Lower lobe of right lung (tissue), 2 donors: ENCODE data around the gene NBAS. TPM values are rescaled to one million over a fixed set of nuclear protein-coding genes. Genes with fewer than 3 reads are reported as not detected.
A peak's percentile ranks its signal among the peaks of the same experiment; 100 is the strongest.

Source experiments
- ATAC-seq, 2 donors: fragments of 200-7000 bp; cut with Tn5 transposase; one replicate each; pipeline ENCODE4 v1.9.1; 2020 to 2022; ENCODE audit warnings: mild to moderate bottlenecking in 2 of 2, moderate library complexity in 2 of 2
- DNase-seq: peaks from one replicate; pipeline ENCODE4 v3.0.0-alpha.2; 2020
- H3K27ac ChIP-seq: fragments of 200-600 bp; one replicate; pipeline ENCODE4 v1.8.0; 2022
- H3K27me3 ChIP-seq: fragments of 200-600 bp; one replicate; pipeline ENCODE4 v1.8.0; 2022; ENCODE audit warnings: low read depth
- H3K36me3 ChIP-seq: fragments of 200-600 bp; one replicate; pipeline ENCODE4 v1.8.0; 2022; ENCODE audit warnings: mild to moderate bottlenecking
- H3K4me1 ChIP-seq: fragments of 200-600 bp; one replicate; pipeline ENCODE4 v1.8.0; 2022
- H3K4me3 ChIP-seq: fragments of 200-600 bp; one replicate; pipeline ENCODE4 v1.8.0; 2022; ENCODE audit warnings: mild to moderate bottlenecking
- H3K9me3 ChIP-seq: fragments of 200-600 bp; one replicate; pipeline ENCODE4 v1.8.0; 2022
- intact Hi-C: fragments of 100-400 bp; cut with DNase I; formaldehyde crosslinking; loops from one replicate; pipeline ENCODE4 v1.11.0; 2022
- total RNA-seq: library from RNA; stranded (reverse); fragmentation: NEBNext Ultra II Directional; extraction: Animal tissue kit (Norgen Biotek cat#: 25700); gene quantifications from one replicate; pipeline ENCODE4 v1.2.1, GENCODE V29; 2021
- TF ChIP-seq, protein P1 (sequence below): fragments of 200-600 bp; IDR thresholded peaks from one replicate; pipeline ENCODE4 v1.8.0; 2022; ENCODE audit warnings: antibody characterized with exemption, mild to moderate bottlenecking
- donor health status: DM: no; HTN: yes; CAD: no; lungs with severe emphysema.

The NBAS gene
- total RNA-seq, 1 donor from 2014 or later: 42.4 TPM

DNA sequence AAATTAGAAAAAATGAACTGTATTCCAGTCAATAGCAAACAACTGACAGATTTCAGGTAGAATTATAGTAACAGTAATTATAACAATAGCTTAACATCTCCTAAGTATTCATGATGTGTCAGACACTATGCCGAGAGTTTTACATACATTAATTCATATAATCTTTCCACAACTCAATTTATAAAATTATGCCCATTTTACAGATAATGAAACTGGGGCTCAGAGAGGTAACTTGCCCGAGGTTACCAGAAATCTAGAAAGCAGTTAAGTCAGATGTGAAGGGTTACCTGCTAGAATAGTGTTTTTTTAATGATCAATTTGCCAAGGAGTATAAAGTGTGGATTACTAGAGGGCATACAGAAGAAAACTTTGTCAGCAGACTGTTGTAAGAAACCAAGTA lies 12.2 kb downstream of the NBAS start:
- Histone ChIP-seq H3K27ac (no peak overlapping the region), H3K4me3 (no peak overlapping the region), H3K27me3 (no peaks in the 10 kb centered on the region), H3K4me1 (no peaks in the 10 kb centered on the region), H3K9me3 (no peaks in the 10 kb centered on the region), H3K36me3 (peaks cover 42% of the 10 kb centered on the region)
- intact Hi-C loops: no loop called here
- TF ChIP-seq, protein P1, sequence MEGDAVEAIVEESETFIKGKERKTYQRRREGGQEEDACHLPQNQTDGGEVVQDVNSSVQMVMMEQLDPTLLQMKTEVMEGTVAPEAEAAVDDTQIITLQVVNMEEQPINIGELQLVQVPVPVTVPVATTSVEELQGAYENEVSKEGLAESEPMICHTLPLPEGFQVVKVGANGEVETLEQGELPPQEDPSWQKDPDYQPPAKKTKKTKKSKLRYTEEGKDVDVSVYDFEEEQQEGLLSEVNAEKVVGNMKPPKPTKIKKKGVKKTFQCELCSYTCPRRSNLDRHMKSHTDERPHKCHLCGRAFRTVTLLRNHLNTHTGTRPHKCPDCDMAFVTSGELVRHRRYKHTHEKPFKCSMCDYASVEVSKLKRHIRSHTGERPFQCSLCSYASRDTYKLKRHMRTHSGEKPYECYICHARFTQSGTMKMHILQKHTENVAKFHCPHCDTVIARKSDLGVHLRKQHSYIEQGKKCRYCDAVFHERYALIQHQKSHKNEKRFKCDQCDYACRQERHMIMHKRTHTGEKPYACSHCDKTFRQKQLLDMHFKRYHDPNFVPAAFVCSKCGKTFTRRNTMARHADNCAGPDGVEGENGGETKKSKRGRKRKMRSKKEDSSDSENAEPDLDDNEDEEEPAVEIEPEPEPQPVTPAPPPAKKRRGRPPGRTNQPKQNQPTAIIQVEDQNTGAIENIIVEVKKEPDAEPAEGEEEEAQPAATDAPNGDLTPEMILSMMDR: no peak
- no peak for DNase-seq
- ATAC-seq: no peak

DNA sequence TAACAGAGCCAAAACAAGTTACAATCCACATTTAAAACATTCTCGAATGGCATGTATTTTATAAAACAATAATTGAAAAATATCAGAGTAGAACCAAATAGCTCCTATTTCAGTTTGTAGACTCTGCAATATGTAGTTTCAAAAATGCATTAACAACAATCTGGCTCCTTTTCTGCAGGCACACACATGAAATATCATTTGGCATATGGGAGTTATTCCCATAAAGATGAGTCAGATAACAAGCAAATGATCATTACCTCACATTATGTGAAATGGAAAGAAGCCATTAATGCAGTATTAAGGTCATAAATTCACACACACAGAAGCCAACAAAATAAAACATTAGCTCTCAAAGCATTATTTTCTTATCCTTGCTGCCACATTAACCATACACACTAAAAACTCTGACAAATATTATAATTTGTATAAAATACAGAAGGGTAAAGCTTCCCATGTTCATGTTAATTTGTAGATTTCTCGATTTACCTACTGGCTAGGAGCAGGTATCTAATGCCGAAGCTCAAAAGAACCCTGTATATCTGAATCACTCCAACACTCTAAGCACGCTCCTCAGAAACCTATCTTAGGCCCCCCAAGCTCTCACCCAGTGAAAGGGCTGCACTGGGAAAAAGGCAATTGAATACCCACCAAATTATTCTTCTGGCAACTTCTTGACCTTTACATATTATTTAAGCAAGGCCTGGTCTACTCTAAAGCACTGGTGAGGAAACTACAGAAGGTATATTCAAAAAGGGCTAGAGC lies 13.8 kb downstream of the NBAS start:
- Histone ChIP-seq H3K27ac (no peak overlapping the region), H3K9me3 (no peaks in the 10 kb centered on the region), H3K27me3 (no peaks in the 10 kb centered on the region), H3K4me1 (no peaks in the 10 kb centered on the region), H3K4me3 (no peak overlapping the region), H3K36me3 (peaks cover 31% of the 10 kb centered on the region)
- TF ChIP-seq, protein P1: no peak
- ATAC-seq: no peak
- DNase-seq: no peak
- intact Hi-C loops: no loop called here

DNA sequence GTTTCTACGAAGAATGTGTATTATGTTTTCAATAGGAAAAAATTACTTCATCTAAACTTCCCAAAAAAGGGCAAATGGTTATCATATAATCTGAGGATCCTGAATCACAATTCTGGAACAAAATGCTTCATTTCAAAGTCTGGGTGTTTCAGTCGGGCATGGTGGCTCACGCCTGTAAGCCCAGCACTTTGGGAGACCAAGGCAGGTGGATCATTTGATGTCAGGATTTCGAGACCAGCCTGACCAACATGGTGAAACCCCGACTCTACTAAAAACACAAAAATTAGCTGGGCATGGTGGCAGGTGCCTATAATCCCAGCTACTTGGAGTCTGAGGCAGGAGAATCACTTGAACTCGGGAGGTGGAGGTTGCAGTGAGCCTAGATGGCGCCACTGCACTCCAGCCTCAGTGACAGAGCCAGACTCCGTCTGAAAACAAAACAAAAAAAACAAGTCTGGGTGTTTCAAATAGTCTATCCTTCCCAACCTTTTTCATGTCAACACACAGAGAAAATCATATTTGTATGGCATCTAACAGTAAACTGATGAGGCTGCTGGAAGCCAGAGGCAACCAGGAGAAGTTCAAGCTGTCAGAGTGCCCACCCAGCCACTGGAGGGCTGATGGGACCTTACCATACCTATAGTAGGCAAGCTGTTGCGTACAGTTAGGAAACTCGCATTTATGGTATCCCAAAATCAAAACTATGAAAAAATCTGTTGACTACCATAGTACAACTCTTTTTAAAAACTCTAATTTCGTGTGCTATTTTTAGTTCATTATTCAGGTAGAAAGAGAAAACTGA lies 14.6 kb downstream of the NBAS start:
- Histone ChIP-seq H3K36me3 (peaks cover 28% of the 10 kb centered on the region), H3K27ac (no peak overlapping the region), H3K27me3 (no peaks in the 10 kb centered on the region), H3K9me3 (no peaks in the 10 kb centered on the region), H3K4me3 (no peak overlapping the region), H3K4me1 (no peaks in the 10 kb centered on the region)
- ATAC-seq (no peak), DNase-seq (no peak)
- intact Hi-C loops: no loop called here
- TF ChIP-seq, protein P1: peak; percentile 16

GRCh38 chr2:15544227-15544626 lies 16.9 kb downstream of the NBAS start:
- Histone ChIP-seq H3K27me3 (no peaks in the 10 kb centered on the region), H3K27ac (no peak overlapping the region), H3K9me3 (no peaks in the 10 kb centered on the region), H3K4me1 (no peaks in the 10 kb centered on the region), H3K36me3 (peaks cover 12% of the 10 kb centered on the region), H3K4me3 (no peak overlapping the region)
- TF ChIP-seq, protein P1: no peak
- ATAC-seq (no peak), DNase-seq (no peak)
- intact Hi-C loops: no loop called here

DNA sequence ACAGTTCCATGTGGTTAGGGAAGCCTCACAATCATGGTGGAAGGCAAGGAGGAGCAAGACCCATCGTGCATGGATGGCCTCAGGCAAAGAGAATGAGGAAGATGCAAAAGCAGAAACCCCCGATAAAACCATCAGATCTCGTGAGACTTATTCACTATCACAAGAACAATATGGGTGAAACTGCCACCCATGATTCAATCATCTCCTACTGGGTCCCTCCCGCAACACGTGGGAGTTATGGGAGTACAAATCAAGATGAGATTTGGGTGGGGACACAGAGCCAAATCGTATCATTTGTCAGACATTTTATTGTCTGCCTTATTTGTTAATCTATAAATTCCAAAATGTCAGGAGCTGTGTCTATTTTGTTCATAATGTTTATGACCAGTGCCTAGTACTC lies 17.6 kb downstream of the NBAS start:
- DNase-seq (no peak), ATAC-seq (no peak)
- Histone ChIP-seq H3K27me3 (no peaks in the 10 kb centered on the region), H3K4me3 (no peak overlapping the region), H3K27ac (no peak overlapping the region), H3K9me3 (no peaks in the 10 kb centered on the region), H3K36me3 (peaks cover 5% of the 10 kb centered on the region), H3K4me1 (no peaks in the 10 kb centered on the region)
- TF ChIP-seq, protein P1: no peak
- intact Hi-C loops: no loop called here
